GM06990 (cell line): ENCODE results near the gene NHS.

Source experiments
- DNase-seq: peaks from one replicate; pipeline ENCODE4 v3.0.0-alpha.2; 2011; ENCODE audit not compliant: insufficient read length; ENCODE audit errors: extremely low read depth
- H3K27me3 ChIP-seq: replicated peaks from 2 replicates; pipeline ENCODE4 v1.6.0; 2011; ENCODE audit warnings: low read length; ENCODE audit not compliant: control insufficient read depth, insufficient read depth
- H3K36me3 ChIP-seq: 2 replicates; pipeline ENCODE4 v1.5.1; 2011; ENCODE audit warnings: low read length; ENCODE audit not compliant: control insufficient read depth, insufficient read depth
- H3K4me3 ChIP-seq: replicated peaks from 2 replicates; pipeline ENCODE4 v1.5.1; 2011; ENCODE audit warnings: low read depth, mild to moderate bottlenecking, control low read depth, low read length
- TF ChIP-seq, protein P1 (sequence below): IDR thresholded peaks from 2 replicates; pipeline ENCODE4 v1.5.1; 2011; ENCODE audit warnings: low read length, control low read depth, mild to moderate bottlenecking, inconsistent platforms; ENCODE audit not compliant: insufficient read depth, poor library complexity, severe bottlenecking

The NHS gene

DNA sequence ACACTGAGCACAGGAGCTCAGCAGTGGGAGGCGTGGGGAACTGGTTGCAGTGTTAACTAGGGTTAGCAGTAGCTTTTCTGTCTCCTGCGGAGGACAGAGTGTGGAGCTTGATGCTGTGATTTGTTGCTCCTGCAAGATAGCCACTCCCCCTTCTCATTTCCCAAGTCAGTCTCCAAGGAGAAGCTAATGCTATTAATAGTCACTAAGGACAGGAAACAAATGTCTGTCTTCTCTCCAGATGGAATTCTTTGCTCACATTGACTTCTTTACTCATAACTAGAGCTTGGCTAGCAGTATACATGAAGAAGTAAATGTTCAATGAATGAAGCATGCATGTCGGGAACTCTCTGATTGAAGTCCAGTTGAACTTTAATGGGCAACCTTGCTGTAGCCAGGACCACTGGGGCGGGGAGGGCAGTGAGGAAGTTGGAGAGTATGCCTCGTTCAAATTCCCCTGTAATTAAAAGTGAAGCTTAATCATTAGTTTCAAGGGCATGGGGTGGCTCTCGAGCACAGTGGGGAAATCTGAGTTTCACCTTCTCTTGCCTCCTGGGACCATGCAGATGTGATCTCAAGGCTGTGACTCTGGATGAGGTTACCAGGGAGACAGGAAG lies 205.6 kb downstream of the NHS start:
- Histone ChIP-seq H3K4me3 (no peak overlapping the region), H3K27me3 (no peaks in the 10 kb centered on the region; the same call in 1 of the 2 replicates), H3K36me3 (no peaks in the 10 kb centered on the region)
- no peak for DNase-seq
- TF ChIP-seq, protein P1, sequence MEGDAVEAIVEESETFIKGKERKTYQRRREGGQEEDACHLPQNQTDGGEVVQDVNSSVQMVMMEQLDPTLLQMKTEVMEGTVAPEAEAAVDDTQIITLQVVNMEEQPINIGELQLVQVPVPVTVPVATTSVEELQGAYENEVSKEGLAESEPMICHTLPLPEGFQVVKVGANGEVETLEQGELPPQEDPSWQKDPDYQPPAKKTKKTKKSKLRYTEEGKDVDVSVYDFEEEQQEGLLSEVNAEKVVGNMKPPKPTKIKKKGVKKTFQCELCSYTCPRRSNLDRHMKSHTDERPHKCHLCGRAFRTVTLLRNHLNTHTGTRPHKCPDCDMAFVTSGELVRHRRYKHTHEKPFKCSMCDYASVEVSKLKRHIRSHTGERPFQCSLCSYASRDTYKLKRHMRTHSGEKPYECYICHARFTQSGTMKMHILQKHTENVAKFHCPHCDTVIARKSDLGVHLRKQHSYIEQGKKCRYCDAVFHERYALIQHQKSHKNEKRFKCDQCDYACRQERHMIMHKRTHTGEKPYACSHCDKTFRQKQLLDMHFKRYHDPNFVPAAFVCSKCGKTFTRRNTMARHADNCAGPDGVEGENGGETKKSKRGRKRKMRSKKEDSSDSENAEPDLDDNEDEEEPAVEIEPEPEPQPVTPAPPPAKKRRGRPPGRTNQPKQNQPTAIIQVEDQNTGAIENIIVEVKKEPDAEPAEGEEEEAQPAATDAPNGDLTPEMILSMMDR: no peak

DNA sequence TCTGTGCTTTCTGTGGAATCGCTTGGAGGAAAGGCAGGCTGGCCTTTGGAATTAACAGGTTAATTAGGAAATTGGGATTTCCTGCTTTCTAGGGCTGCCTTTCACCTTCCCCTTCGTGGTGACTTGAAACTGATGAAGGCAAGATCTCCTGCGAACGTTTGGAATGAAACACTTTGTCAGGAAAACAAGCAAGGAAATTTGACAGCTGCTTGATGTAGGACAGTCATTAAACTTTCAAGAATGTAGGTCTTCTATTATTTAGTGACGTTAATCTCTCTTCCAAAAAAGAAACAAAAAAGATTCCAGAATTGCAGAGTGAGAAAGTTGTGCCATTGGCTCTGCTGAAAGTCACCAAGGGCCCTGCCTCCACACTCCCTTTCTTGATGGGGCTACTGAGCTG lies 206.6 kb downstream of the NHS start:
- TF ChIP-seq, protein P1: no peak
- H3K36me3 ChIP-seq: no peaks in the 10 kb centered on the region

DNA sequence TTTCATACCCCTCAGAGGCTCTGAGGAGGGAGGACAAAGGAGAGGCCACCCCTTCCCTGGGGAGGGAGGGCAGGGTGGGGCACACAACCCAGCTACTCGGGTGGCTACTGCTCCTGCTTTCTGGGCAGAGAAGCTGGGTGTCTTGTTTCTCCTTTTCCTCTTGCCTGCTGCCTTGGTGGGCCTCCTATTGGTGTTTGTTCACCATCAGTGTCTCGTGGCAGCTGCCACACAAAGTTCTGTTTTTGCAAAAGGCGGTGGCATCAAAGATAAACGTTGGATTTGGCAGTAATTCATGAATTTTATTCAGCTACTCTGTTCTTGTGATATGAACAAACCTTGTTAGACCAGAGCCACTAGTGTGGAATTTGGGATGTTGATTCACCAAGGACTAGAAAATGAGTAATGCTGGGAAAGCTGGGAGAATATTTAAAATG lies 209.3 kb downstream of the NHS start:
- Histone ChIP-seq H3K27me3 (no peaks in the 10 kb centered on the region; the same call in 1 of the 2 replicates), H3K4me3 (no peak overlapping the region), H3K36me3 (no peaks in the 10 kb centered on the region)
- TF ChIP-seq, protein P1: no peak
- no peak for DNase-seq

More for the DNA sequence above, 206.6 kb downstream of the NHS start:
- H3K4me3 ChIP-seq: no peak overlapping the region
- DNase-seq: no peak
- H3K27me3 ChIP-seq: no peaks in the 10 kb centered on the region; the same call in 1 of the 2 replicates

DNA sequence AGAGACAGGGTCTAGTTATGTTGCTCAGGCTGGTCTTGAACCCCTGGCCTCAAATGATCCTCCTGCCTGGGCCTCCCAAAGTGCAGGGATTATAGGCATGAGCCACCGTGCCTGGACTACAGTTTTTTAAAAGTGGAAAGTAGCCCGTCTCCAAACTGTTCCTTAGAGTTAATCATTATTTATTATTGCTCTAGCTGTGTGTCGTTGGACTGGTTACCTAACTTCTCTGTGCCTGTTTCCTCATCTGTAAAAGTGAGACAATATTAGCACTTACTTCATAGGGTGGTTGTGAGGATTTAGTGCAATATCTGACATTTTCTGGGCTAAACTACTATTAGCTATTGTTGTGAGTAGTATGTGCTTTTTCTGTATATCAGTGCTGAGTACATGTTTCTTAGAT lies 210.0 kb downstream of the NHS start:
- DNase-seq: no peak
- no peak overlapping the region for H3K4me3 ChIP-seq
- TF ChIP-seq, protein P1: no peak
- no peaks in the 10 kb centered on the region for H3K36me3 ChIP-seq
- no peaks in the 10 kb centered on the region; the same call in 1 of the 2 replicates for H3K27me3 ChIP-seq

DNA sequence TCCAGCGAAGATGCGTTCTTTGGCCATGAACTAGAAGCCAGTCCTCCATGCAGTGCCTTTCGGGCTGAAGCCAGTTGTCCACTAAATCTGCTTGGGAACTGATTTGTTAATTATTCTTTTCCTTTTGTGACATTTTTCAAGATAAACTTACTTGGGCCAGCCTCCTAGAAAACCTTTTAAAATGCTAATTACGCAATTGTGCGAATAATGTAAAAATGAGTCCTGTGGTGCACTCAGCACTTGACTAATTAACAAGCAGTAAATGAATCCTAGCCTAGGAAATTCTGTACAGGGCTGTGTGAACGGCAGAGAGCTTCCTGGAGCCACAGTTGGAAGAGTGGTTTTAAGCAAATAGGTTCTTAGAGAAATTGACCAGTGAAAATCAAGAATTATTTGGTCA lies 212.4 kb downstream of the NHS start:
- TF ChIP-seq, protein P1: no peak
- no peak for DNase-seq
- Histone ChIP-seq H3K36me3 (no peaks in the 10 kb centered on the region), H3K27me3 (no peaks in the 10 kb centered on the region; the same call in 1 of the 2 replicates), H3K4me3 (no peak overlapping the region)
